GM21723 (cell line): ENCODE results near the gene TMBIM6.
"Not testable (repeated sequence)": the region's sequence is repeated elsewhere in the genome, so short reads cannot be mapped to it uniquely, and the experiment has no call there.

Experiments
- ATAC-seq: cut with Tn5 transposase; IDR thresholded peaks from one replicate; pipeline ENCODE4 v1.9.1; 2021; ENCODE audit warnings: mild to moderate bottlenecking, moderate library complexity; ENCODE audit not compliant: unreplicated experiment

The TMBIM6 gene

GRCh38 chr12:49773102-49773501, 31.7 kb downstream of the TMBIM6 start:
- not testable (repeated sequence) for ATAC-seq

- no peak for ATAC-seq
These were observed 35.1 kb downstream of the TMBIM6 start for GRCh38 chr12:49776413-49776812.

GRCh38 chr12:49776858-49777257, 35.5 kb downstream of the TMBIM6 start:
- ATAC-seq, result no peak

- no peak for ATAC-seq
These were observed 36.0 kb downstream of the TMBIM6 start for GRCh38 chr12:49777341-49777740.

- ATAC-seq, result no peak
These were observed 36.7 kb downstream of the TMBIM6 start for GRCh38 chr12:49777800-49778748.

- ATAC-seq, result no peak
These were observed 38.2 kb downstream of the TMBIM6 start for GRCh38 chr12:49779581-49779980.

GRCh38 chr12:49780914-49781313, 39.6 kb downstream of the TMBIM6 start:
- not testable (repeated sequence) for ATAC-seq

- ATAC-seq, result no peak
These were observed 42.7 kb downstream of the TMBIM6 start for GRCh38 chr12:49783917-49784676.

- no peak for ATAC-seq
These were observed 43.5 kb downstream of the TMBIM6 start for GRCh38 chr12:49784756-49785409.

GRCh38 chr12:49787672-49788071, 46.3 kb downstream of the TMBIM6 start:
- no peak for ATAC-seq

GRCh38 chr12:49789992-49790391, 48.6 kb downstream of the TMBIM6 start:
- no peak for ATAC-seq

- ATAC-seq, result no peak
These were observed 49.6 kb downstream of the TMBIM6 start for GRCh38 chr12:49790741-49791555.

GRCh38 chr12:49791700-49792099, 50.3 kb downstream of the TMBIM6 start:
- no peak for ATAC-seq

- ATAC-seq, result no peak
These were observed 51.0 kb downstream of the TMBIM6 start for GRCh38 chr12:49792181-49792970.

GRCh38 chr12:49792976-49793580, 51.7 kb downstream of the TMBIM6 start:
- ATAC-seq, result no peak

GRCh38 chr12:49793620-49794019, 52.3 kb downstream of the TMBIM6 start:
- ATAC-seq, result no peak

- no peak for ATAC-seq
These were observed 52.7 kb downstream of the TMBIM6 start for GRCh38 chr12:49794021-49794420.

- no peak for ATAC-seq
These were observed 53.7 kb downstream of the TMBIM6 start for GRCh38 chr12:49794811-49795653.
